NCI-H1092 treated with DMSO at 0.1 percent for 48 hours (cell line): Measurements from ENCODE around the gene JOSD2.

Source experiments
- DNase-seq: peaks from one replicate; lab custom pipeline; 2025; lab: John Stamatoyannopoulos, UW

JOSD2 gene

DNA sequence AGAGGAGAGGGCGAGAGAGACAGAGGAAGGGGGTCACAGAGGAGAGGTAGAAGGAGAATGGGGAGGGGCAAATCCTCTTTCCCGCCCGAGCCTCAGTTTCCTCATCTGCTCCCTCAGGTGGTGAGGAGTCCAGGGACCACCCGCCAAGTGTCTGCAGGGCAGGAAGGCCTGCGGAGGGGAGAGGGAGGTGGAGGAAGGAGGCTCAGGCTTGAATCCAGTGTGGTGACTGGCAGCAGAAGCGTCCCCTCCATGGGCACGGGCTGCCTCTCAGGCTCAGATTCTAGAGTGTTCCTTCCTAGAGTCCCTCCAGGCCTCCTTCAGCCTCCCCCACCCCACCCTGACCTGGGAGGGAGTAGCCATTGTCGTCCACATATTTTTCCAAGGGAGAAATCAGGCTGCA lies 17.8 kb downstream of the JOSD2 start:
- no peak for DNase-seq

DNA sequence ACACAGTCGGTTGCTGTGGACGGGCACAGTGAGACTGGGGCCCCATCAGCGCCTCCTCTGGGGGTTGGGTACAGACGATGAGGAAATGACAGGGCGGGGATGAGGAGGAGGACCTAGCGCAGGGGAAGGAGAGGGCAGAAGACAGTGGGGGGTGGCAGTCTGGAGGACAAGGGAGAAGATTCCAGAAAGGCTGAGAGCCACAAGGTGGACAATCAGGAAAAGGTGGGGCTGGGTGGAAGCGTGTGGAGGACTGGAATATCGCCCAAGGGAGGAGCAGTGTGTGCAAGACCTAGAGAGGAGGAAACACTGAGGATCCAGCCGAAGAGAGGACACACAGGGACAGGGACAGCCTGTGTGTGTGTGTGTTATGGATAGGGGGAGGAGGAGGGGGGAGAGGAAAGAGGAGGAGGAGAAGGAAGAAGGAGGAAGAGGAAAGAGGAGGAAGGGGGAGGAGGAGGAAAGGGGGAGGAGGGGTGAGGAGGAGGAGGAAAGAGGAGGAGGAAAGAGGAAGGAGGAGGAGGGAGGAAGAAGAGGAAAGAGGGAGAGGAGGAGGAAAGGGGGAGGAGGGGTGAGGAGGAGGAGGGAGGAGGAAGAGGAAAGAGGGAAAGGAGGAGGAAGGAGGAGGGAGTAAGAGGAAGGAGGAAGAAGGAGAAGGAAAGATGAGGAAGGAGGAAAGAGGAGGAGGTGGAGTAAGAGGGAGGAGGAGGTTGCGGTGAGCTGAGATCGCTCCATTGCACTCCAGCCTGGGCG lies 18.5 kb downstream of the JOSD2 start:
- no peak for DNase-seq

DNA sequence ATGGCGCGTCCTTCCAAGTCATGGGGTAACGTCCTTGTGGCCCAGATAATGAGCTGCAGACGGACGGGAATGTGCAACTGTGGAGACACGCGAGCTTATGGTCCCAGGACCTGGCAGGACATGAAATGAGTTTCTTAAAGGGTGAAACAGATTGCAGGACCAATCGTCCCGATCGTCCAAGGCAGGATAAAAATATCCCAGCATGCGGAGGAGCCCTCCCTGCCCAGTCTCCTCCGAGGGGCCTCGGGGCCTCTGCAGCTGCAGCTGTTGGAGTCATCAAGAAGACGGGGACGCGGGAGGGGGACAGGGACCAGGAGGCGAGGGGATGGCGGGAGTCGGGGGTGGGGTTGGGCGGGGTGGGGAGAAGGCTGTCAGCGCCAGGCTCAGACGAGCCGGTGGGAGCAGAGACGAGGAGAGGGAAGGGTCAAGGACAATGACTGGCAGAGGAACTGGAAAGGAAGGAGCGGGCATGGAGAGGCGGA lies 20.0 kb downstream of the JOSD2 start:
- no peak for DNase-seq

DNA sequence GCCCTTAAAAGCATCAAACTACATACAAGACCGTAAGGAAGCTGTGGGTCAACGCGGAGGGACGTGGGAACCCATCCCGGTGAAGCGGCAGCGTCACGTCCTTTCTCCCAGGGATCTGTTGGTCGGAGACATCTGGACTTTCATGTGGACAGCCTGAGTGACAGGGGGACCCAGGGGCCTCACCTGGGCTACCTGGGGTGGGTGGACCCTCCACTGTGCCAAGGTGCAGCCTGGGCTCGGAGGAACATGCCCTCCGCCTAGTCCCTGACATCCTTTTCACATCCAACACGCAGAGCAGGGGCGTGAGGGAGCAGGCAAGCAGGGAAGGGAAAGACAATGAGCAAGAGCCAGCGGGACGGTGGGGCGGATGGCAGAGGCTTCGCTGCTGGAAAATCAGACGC lies 20.6 kb downstream of the JOSD2 start:
- no peak for DNase-seq

DNA sequence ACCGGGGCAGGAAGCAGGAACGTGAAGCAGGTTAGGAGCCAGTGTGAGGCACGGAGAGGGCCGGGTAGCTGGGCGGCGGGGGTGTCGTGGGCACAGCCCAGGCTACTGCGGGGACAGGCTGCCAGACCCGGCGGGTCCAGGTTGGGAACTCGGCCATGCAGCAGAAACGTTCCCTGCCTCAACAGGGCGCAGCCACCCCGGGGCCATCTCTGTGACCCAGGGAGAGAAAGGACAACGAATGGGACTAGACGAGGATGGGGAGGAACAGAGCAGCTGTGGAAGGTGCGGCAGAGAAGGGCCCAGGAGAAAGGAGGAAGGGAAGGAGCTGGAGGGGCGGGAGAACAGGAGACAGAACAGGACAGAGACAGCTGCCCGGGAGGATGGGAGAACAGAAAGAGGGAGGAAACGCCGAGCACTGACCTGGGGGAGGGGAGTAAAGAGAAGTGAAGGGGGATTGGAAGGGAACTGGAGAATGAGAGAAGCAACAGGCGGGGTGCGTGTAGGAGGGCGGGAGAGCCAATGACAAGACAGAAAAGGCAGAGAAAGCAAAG lies 21.5 kb downstream of the JOSD2 start:
- DNase-seq = no peak

DNA sequence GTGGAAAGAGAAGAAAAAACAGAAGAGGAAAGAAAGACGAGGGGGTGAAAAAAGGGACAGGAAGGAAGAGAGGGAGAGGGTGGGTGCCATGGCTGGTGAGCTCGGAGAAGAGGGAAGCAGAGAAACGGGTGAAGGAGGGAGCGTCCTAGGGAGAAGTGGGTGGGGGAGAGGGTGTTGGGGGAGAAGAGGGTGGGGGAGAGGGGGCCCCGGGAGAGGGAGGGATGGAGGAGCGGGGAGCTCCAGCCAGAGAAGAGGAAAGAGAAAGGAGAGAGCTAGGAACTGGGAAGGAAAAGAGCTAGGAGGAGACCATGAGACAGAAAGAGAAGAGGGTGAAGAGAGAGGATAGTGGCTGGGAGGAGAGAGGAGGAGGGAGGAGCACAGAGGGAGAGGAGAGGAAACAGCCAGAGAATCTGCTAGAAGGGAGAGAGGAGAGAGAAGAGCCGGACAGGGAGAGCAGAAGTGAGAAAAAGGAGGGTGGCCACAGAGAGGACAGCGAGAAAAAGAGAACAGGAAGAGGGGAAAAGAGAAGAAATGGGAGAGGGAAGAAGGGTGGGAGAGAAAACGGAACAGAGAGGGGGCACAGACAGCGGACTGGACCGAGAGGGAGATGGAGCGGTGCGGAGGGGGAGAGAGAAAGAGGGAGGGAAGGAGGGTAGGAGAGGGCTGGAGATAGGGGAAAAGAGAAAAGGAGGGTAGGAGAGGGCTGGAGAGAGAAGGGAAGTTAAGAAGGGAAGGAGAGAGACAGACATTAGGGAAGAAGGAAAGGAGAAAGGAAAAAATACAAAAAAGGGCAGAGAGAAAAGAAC lies 22.4 kb downstream of the JOSD2 start:
- DNase-seq = no peak

DNA sequence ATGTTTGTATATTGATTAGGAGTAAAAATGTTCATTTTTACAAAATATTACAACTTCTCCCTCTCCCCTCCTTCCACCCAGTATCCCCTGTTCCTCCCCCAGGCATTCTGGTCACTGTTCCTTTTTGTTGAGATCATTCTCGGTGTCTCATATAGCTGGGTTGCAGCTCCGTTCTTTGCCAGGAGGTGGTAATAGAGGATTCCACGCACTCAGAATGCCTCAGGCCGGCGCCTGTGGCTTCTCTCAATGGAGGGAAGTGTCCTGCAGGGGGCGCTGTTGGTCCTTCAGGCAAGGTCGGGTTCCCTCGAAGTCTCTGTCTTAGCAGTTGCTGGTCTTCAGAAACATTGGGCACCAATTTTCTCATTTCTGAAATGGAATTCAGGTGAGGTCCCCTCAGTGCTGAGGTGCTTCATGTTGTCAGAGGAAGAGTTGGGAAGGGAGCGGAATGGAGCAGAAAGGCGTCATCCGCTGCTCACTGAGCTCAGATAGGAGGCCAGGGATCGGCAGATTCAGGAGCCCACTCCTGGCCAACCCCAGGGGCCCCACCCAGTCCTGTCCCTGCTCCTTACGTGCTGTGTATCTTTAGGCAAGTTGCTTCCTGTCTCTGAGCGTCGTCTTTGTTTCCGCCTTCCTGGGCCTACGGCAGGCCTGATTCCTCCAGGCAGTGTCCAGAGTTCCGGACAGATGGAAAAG lies 24.0 kb downstream of the JOSD2 start:
- no peak for DNase-seq

DNA sequence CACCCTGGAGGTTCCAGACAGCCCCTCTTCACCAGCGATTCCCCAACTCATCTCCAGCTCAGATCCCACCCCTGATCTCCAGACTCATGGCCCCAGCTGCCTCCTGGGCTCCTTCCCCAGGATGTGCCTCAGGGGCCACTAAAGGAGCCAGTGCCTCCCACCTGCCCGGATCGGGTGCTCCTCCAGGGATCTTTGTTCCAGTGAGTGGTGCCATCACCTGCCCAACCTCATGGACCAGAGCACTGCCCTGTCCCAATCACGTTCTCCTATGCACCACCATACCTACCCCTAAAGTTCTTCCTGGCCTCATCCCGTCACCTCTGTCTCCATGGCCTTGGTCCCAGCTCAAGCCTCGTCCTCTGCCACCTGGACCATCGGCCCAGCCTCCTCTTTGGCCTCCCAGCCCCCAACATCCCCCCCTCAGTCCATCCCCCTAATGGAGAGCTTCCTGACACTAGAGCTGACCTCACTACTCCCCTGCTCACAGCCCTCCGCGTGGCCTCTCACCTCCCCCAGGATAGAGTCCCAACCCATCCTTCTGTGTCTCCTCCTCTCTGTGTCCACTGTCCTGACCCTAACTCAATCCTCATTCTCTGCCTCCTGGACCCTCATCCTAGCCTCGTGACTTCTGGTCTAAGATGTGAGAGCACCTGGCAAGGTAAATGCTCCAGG lies 25.6 kb downstream of the JOSD2 start:
- no peak for DNase-seq

DNA sequence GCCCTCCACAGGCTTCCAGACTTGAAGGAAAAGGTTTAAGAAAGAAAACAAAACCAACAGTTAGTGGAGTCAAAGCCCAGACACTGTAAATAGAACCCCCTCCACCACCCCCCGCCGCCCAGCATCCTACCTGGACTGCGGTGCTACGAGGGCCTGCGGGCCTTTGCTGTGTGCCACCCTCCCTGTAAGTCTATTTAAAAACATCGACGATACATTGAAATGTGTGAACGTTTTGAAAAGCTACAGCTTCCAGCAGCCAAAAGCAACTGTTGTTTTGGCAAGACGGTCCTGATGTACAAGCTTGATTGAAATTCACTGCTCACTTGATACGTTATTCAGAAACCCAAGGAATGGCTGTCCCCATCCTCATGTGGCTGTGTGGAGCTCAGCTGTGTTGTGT lies 28.1 kb downstream of the JOSD2 start:
- no peak for DNase-seq

DNA sequence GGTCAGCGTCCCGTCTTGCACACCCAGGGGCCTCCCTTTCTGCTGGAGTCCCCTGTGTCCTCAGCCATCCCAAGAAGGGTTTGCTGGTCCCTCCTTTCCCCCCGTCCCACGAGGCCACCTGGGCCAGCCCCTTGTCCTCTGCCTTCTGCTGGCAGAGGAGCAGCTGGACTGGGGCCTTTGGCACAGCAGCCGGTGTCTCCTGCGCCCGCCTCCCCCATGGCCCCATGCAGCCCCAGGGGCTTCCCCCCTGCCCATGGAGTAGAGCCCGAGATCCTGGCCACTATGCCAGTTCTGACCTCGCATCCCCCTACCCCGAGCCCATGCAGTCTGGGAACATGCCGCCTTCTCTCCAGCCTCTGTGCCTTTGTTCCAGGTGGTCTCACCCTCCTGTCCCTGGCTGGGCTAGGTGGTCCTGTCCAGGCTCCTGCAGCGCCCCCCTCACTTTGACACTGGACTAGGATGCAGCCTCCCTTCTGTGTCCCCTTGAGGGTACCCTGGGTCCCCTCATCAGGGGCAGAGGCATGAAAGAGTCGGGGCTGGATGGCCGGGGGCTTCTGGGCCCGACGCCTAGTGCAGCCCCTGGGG lies 28.6 kb downstream of the JOSD2 start:
- no peak for DNase-seq

DNA sequence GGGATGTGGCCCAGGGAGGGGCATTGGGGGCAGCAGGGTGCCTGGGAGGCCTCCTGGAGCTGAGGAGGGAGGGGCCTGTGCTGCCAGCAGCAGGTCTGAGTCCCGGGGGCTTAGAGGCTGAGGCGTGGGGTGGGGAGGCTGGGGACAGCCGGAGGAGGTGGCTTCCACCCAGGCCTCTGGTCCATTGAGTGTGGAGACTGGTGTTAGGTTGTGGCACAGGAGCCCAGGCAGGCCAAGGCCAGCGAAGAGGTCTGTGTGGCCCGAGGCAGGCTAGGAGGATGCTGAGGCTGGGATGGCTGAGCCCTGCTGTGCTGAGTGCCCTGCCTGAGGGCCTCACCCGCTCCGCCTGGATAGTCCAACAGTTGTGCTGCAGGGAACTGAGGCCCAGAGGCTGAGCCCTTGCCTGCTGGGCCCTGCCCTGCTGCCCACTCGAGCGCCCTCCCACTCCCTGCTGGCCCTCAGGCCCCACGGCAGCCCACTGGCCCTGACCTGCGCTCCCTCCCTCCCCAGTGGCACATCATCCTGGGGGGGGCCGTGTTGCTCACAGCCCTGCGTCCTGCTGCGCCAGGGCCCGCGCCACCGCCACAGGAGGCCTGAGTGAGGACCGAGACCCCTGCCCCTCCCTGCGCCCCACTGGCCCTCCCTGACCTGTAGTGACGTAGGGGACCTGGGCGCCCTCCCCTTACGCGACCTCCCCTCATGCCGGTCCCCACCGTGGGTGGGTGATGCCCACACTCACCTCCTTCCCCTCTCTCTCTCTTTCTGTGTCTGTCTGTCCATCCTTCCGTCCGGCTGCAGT lies 29.4 kb downstream of the JOSD2 start:
- DNase-seq = no peak

DNA sequence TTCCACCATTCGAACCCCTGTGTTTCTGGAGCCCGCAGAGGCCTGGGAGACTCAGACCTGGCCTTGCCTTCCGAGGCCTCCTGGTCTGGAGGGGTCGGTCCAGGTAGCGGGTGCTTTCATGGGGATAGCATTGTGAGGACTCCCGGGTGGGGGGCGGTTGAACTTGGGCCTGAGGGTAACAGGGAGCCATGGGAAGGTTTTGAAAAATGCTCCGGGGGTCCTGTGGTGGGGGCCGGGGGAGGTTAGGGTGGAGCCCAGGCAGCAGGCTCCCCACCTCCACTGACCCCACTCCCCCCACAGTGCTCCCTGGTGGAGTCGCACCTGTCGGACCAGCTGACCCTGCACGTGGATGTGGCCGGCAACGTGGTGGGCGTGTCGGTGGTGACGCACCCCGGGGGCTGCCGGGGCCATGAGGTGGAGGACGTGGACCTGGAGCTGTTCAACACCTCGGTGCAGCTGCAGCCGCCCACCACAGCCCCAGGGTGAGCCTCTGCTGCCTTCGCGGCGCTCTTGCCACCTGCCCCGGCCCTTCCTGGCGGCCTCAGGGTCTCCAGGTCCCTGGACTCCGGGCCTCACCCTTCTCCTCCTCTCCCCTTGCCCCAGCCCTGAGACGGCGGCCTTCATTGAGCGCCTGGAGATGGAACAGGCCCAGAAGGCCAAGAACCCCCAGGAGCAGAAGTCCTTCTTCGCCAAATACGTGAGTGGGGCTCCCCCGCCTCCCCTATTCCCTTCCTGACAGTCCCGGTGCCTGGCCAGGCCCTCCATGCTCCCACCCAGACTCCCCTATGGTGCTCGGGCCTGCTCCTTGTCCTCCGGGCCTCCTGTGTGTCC lies 30.5 kb downstream of the JOSD2 start:
- no peak for DNase-seq

DNA sequence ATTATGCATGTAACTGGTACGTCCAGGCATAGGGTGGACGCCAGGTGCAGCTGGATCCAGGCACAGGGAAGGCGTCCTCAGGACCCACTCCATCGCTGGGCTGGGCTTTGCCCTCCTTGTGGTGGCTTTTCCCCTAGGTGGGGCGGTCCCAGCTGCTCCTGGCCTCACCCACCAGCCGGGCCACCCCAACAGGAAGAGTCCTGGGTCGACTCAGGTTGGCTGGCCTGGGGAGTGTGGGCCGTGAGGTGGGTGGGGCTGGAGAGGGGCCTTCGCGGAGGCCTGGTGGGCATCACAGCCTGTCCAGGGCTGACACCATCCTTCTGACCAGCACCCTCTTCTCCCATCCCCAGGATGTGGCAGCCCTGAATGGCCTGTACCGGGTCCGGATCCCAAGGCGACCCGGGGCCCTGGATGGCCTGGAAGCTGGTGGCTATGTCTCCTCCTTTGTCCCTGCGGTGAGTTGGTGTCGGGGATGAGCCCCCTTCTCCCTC lies 31.2 kb downstream of the JOSD2 start:
- DNase-seq = no peak

DNA sequence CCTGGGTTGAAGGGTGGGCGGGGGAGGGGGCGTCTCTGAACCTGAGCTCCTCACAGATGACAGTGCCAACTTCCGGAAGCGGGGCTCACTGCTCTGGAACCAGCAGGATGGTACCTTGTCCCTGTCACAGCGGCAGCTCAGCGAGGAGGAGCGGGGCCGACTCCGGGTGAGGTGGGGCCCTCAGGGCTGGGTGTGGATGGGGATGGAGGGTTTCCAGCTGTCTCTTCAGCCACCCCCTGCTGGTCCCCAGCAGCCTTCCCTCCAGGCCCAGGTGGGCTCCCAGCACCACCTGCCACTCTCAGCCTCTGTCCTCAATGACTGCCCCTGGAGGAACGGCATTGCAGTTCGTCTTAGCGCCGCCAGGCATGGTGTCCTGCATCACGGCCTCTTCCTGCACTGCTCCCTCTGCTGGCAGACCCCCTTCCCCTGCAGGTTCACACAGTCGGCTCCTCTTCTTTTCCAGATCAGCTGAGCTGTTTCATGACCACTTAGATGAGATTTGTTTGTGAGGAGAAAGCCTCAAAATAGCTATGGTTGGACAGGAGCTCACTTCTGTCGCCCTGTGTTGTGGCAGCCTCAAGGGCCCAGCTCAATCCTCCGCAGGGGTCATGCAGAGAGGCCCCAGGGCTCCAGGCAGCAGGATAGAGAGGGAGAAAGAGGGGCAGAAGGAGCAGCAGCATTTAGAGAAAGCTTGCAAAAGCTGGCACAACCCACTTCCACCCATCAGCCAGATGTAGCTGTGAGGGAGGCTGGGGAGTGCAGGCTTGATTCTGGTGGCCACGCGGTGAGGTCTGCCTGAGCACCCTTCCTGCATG lies 31.9 kb downstream of the JOSD2 start:
- DNase-seq = no peak

DNA sequence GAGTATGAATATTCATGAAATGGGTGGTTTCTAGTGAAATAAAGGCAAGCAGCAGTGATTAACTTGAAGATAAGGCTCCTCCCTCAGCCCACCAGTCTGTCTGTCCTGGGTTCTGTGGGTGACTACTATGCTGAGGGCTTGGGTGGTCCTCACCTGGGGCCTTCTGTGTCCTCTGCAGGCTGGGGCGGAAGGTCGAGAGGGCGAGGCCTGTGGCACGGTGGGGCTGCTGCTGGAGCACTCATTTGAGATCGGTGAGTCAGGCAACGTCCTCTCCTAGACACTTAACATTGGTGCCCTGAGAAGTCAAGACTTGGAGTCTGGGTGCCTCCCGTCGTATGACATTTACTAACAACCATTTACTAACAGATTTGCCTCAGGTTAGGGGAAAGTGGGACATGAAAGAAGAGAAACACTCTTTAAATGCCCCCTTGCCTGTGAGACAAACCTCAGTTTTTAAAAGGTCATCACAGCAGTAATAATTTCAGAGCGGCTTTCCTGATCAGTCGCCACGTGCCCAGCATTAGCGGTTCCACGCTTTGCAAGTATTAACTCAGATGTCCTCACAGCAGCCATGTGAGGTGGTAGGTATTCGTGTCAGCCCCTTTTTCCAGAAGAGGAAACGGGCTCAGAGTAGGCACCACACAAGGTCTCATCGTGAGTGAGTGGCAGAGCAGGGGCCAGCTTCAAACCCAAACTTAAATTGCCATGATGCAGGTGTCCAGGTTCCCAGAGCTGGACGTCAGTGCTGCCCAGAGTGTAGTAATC lies 33.1 kb downstream of the JOSD2 start:
- no peak for DNase-seq

DNA sequence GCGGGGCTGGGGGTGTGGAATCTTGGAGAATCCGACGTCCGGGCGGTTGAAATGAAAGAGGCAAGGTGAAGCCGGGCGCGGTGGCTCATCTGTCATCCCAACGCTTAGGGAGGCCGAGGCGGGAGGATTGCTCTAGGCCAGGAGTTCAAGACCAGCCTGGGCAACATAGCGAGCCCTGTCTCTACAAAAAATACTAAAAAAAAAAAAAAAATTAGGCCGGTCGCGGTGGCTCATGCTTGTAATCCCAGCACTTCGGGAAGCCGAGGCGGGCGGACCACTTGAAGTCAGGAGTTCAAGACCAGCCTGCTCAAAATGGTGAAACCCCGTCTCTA lies 34.1 kb downstream of the JOSD2 start:
- DNase-seq = no peak

DNA sequence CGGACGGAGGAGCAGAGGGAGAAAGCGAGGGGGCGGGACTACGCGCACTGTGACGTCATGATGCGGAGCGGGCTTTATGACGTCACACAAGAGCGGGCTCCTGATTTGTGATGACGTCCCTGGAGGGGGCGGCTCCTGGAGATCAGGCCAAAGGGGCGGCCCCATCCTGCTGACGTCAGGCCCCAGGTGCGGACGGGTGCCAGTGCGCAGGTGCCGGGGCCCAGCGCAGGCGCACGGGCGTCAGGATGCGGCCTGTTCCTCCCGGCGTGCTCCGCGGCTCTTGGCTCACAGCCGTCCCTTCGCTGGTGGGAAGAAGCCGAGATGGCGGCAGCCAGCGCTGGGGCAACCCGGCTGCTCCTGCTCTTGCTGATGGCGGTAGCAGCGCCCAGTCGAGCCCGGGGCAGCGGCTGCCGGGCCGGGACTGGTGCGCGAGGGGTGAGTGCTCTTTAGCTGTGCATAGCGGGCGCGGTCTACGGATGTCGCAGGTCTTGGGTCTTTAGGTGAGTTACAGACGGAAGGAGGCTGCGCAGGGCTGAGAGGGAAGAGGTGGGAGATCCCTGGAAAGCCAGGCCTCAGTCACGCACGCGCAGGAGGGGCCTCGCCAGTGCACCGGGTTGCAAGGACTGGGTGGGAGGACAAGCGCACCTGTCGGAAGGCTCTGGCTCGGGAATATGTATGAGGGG lies 34.6 kb downstream of the JOSD2 start, which contains the start of the genes EMC10 and GARIN5A:
EMC10 (plus strand) TSS at position 284 of the 683 bp plus-strand sequence; CDS start at position 322, 38 bp downstream.
GARIN5A (minus strand) TSS at position 625 of the 683 bp plus-strand sequence; CDS start at position 165, 460 bp downstream.
- peak; percentile 86 for DNase-seq
